Thymus (tissue), 11 donors: ENCODE data around the gene MREG. TPM values are rescaled to one million over a fixed set of nuclear protein-coding genes. Genes with fewer than 3 reads are reported as not detected.

Source experiments
- DNase-seq, 9 donors: peaks; one replicate each; pipeline ENCODE4 v3.0.0-alpha.2; 2013; ENCODE audit warnings: low spot score in 9 of 9, low read depth in 6 of 9, missing footprints in 1 of 9
- H3K27ac ChIP-seq, 2 donors: one replicate each; pipeline ENCODE4 v1.5.1; 2013; ENCODE audit warnings: control low read depth in 1 of 2, low read depth in 1 of 2, low read length in 1 of 2, mild to moderate bottlenecking in 1 of 2, moderate library complexity in 1 of 2
- H3K27me3 ChIP-seq, 2 donors: one replicate each; pipeline ENCODE4 v1.5.1; 2013; ENCODE audit warnings: low read length in 1 of 2; ENCODE audit not compliant: control insufficient read depth in 2 of 2, insufficient read depth in 1 of 2
- H3K36me3 ChIP-seq, 2 donors: one replicate each; pipeline ENCODE4 v1.5.1; 2013; ENCODE audit warnings: low read length in 1 of 2, mild to moderate bottlenecking in 1 of 2, moderate library complexity in 1 of 2; ENCODE audit not compliant: control insufficient read depth in 2 of 2, insufficient read depth in 2 of 2
- H3K4me1 ChIP-seq, 2 donors: one replicate each; pipeline ENCODE4 v1.5.1; 2013; ENCODE audit warnings: low read length in 2 of 2; ENCODE audit not compliant: control insufficient read depth in 2 of 2, insufficient read depth in 2 of 2
- H3K4me3 ChIP-seq, 2 donors: one replicate each; pipeline ENCODE4 v1.5.1; 2013; ENCODE audit warnings: low read length in 2 of 2, control low read depth in 1 of 2, mild to moderate bottlenecking in 1 of 2
- H3K9me3 ChIP-seq, 2 donors: one replicate each; pipeline ENCODE4 v1.5.1; 2013; ENCODE audit warnings: low read length in 1 of 2, mild to moderate bottlenecking in 1 of 2; ENCODE audit not compliant: control insufficient read depth in 2 of 2, insufficient read depth in 1 of 2
- whole genome bisulfite sequencing: extraction: QIAGEN DNeasy Blood & Tissue Kit; methylation state at CpG from one replicate; pipeline ENCODE4 v1.1.7; 2013; 5-methylcytosine and 5-hydroxymethylcytosine counted together
- polyA plus RNA-seq: library from polyadenylated mRNA; stranded (reverse); fragments of 200-250 nt; gene quantifications from one replicate; pipeline ENCODE4 v1.2.3, GENCODE V29; 2013
- total RNA-seq: library from RNA; stranded (reverse); fragments of 120-200 nt; gene quantifications from one replicate; pipeline ENCODE4 v1.2.4, GENCODE V29; 2013
- donor health status: healthy.

The MREG gene
- total and polyA plus RNA-seq, 2 donors, result 16.3 to 19.7 TPM

DNA sequence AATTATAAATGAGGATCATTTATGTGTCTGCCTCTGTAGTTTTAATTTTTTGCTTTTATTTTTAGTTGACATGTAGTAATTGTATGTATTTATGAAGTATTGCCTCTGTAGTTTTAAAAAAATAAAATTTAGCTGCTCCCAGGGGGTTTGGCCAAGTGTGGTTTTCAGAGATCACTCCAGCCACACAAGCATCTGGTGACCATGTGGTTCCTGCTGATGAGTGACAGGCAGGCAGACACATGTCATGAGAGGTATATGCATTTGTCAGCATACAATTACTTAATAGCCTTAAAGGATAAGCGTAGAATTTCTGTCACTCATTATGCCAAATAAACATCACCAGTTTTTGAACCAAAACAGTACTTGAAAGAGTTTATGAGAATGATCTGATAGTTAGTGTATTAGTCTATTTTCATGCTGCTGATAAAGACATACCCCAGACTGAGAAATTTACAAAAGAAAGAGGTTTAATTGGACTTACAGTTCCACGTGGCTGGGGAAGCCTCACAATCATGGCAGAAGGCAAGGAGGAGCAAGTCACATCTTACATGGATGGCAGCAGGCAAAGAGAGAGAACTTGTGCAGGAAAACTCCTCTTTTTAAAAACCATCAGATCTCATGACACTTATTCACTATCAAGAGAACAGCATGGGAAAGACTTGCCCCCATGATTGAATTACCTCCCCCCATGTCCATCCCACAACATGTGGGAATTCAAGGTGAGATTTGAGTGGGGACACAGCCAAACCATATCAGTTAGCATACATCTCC lies 29.6 kb downstream of the MREG start:
- no peak for DNase-seq
- 82% methylated on average over 2 of the region's 2 CpGs for WGBS
- no peaks in the 10 kb centered on the region for H3K27me3 ChIP-seq
- H3K9me3 ChIP-seq, result peaks cover 0 to 12% of the 10 kb centered on the region in 2 donors
- H3K36me3 ChIP-seq, result peaks cover 3% of the 10 kb centered on the region in 2 donors
- H3K4me3 ChIP-seq, result no peak overlapping the region
- no peaks in the 10 kb centered on the region for H3K4me1 ChIP-seq
- H3K27ac ChIP-seq, result no peak overlapping the region

DNA sequence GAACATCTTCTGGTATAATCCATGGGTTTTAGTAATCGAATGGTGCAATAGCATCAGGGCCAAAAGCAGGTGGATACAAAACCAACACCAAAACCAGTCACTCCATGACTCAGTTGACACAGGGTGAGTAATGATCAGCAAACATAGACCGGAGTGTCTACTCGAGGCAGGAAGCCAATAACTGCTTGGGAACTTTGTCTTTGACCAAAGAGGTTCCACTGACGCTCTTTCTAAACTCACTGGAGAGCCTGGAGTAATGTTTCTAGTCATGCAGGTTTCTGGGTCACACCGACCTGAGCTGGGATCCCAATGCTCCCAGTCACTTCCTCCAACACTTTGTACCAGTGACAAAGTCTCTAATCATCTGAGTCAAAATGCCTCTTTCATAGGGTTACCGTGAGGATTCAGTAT lies 30.9 kb downstream of the MREG start:
- Histone ChIP-seq H3K4me3 (no peak overlapping the region), H3K27me3 (no peaks in the 10 kb centered on the region), H3K4me1 (no peaks in the 10 kb centered on the region), H3K27ac (no peak overlapping the region), H3K9me3 (peaks cover 0 to 4% of the 10 kb centered on the region in 2 donors), H3K36me3 (peaks cover 0 to 3% of the 10 kb centered on the region in 2 donors)
- 94% methylated on average over 6 of the region's 6 CpGs for WGBS
- DNase-seq, result no peak

- no peaks in the 10 kb centered on the region for H3K27me3 ChIP-seq
- H3K4me3 ChIP-seq, result no peak overlapping the region
- no peaks in the 10 kb centered on the region for H3K4me1 ChIP-seq
- WGBS, result 93% methylated on average over 7 of the region's 7 CpGs
- no peak overlapping the region for H3K27ac ChIP-seq
- DNase-seq, result no peak
- no peaks in the 10 kb centered on the region for H3K9me3 ChIP-seq
- H3K36me3 ChIP-seq, result no peaks in the 10 kb centered on the region
Observed at GRCh38 chr2:215981115-215981514, 32.2 kb downstream of the MREG start.

GRCh38 chr2:215979620-215980019 lies 33.7 kb downstream of the MREG start:
- Histone ChIP-seq H3K4me1 (no peaks in the 10 kb centered on the region), H3K9me3 (no peaks in the 10 kb centered on the region), H3K27me3 (no peaks in the 10 kb centered on the region), H3K36me3 (no peaks in the 10 kb centered on the region), H3K4me3 (no peak overlapping the region), H3K27ac (no peak overlapping the region)
- DNase-seq, result no peak
- WGBS, result 83% methylated on average over 2 of the region's 2 CpGs

DNA sequence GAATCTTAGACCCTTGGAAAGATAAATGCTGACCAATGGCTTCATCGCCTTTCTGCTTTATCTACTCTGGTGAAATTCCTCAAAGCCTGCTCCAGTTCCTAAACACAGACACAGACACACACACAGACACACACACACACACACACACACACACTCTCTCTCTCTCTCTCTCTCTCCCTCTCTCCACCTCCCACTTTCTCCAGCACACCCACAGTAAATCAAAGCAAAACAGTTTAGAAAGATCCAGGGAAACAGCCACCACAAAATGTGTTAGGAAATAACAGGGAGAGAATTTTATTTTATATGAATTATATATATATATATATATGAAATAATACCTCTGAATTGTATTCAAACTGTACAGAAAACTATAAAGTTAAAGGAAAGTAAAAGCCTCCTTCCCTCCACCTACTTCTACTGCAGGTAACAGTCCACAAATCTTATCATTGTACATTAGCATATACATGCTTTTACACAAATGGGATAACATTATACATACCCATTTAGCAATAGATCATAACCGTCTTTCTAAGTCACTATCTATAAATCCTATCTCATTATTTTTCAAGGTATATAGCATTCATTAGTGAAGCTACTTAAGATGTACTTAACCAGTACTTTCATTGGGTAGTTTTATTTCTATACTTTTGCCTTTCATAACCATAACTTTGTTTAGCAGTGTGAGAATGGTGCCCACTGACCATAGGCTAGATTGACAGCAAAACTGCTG lies 38.5 kb downstream of the MREG start:
- WGBS, result 94% methylated on average over 2 of the region's 2 CpGs
- no peak for DNase-seq
- no peaks in the 10 kb centered on the region for H3K9me3 ChIP-seq
- H3K27ac ChIP-seq, result no peak overlapping the region
- no peaks in the 10 kb centered on the region for H3K4me1 ChIP-seq
- H3K27me3 ChIP-seq, result no peaks in the 10 kb centered on the region
- no peak overlapping the region for H3K4me3 ChIP-seq
- H3K36me3 ChIP-seq, result peaks cover 0 to 3% of the 10 kb centered on the region in 2 donors

DNA sequence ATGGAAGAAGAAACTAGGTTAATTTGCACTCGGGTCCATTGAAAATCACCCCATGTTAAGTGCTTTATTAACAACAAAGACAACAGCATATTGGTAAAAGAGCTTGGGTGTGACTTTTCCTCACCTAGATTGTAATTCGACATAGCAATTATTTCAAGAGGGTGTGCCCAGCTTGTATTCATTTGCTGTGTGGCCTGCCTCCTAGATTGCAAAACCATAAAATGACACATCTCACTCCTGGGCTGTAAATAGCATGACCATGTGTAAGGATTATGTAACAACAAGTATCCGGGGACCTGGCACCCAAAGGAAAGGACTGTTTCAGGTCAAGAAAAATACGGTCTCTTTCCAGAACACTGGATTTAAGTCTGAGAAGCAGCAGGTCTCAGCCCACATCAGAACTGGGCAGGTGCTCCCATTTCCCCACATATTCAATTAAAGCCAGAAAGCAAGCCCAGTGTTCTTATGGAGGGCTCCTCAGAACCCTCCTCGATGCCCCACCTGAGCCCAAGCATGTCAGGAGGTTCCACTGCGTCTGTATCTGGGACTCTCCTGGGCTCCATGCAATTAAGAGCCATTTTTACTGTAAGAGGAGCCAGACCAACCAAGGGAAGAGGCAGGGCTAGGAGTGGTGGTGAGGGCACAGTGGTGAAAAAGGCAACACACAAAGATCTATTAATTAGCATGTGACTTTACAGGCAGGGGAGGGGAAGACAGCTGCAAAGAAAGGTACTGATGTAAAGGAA lies 39.2 kb downstream of the MREG start:
- H3K4me3 ChIP-seq, result no peak overlapping the region
- no peak overlapping the region for H3K27ac ChIP-seq
- peaks cover 0 to 3% of the 10 kb centered on the region in 2 donors for H3K36me3 ChIP-seq
- no peak for DNase-seq
- no peaks in the 10 kb centered on the region for H3K9me3 ChIP-seq
- H3K4me1 ChIP-seq, result no peaks in the 10 kb centered on the region
- WGBS, result 87% methylated on average over 6 of the region's 6 CpGs
- H3K27me3 ChIP-seq, result no peaks in the 10 kb centered on the region

GRCh38 chr2:215973145-215973792 lies 40.1 kb downstream of the MREG start:
- peaks cover 0 to 3% of the 10 kb centered on the region in 2 donors for H3K36me3 ChIP-seq
- H3K4me1 ChIP-seq, result no peaks in the 10 kb centered on the region
- 81% methylated on average over 7 of the region's 7 CpGs for WGBS
- DNase-seq, result no peak
- no peaks in the 10 kb centered on the region for H3K9me3 ChIP-seq
- H3K4me3 ChIP-seq, result no peak overlapping the region
- H3K27me3 ChIP-seq, result no peaks in the 10 kb centered on the region
- H3K27ac ChIP-seq, result no peak overlapping the region

GRCh38 chr2:215971671-215972070 lies 41.7 kb downstream of the MREG start:
- Histone ChIP-seq H3K36me3 (peaks cover 0 to 3% of the 10 kb centered on the region in 2 donors), H3K9me3 (no peaks in the 10 kb centered on the region), H3K27me3 (no peaks in the 10 kb centered on the region), H3K27ac (no peak overlapping the region), H3K4me1 (no peaks in the 10 kb centered on the region), H3K4me3 (no peak overlapping the region)
- DNase-seq, result no peak
- WGBS, result over 99% methylated on average over 5 of the region's 5 CpGs
